ENCODE results near the gene SLC35A5. TPM values are rescaled to one million over a fixed set of nuclear protein-coding genes. Genes with fewer than 3 reads are reported as not detected.

The SLC35A5 gene
- total and polyA plus RNA-seq, 2 of the 8 experiments (the other 6 are each of a cell fraction or from before 2014, with no cell fraction given): 36.5 to 38.6 TPM

GRCh38 chr3:112623717-112624116, 61.9 kb downstream of the SLC35A5 start:
- Histone ChIP-seq H3K4me3 (ENCODE audit: extremely low read depth in 1 of 4, insufficient read depth in 2 of 4, low read depth in 3 of 4, low read length in 4 of 4) (no peak overlapping the region), H2BK15ac (ENCODE audit: low read length) (no peak overlapping the region), H3K14ac (ENCODE audit: insufficient read length) (no peak overlapping the region), H3K36me3 (ENCODE audit: control insufficient read depth in 2 of 4, insufficient read depth in 4 of 4, low read length in 3 of 4) (no peaks in the 10 kb centered on the region), H4K5ac (ENCODE audit: insufficient read length, low read depth, low read length) (no peak overlapping the region), H3K9me3 (ENCODE audit: insufficient read depth in 2 of 2, low read depth in 1 of 2, low read length in 1 of 2) (no peaks in the 10 kb centered on the region; a peak in 1 of 4 replicates), H2BK5ac (ENCODE audit: low read depth, low read length) (no peak overlapping the region), H3K27me3 (replicated peaks in 1 of 4; ENCODE audit: control insufficient read depth in 3 of 4, extremely low read depth in 1 of 4, insufficient read depth in 3 of 4, low read length in 3 of 4) (no peaks in the 10 kb centered on the region), H2BK12ac (ENCODE audit: low read depth, low read length) (no peak overlapping the region), H4K20me1 (replicated peaks in 1 of 2; ENCODE audit: control insufficient read depth in 1 of 2, insufficient read depth in 2 of 2, low read length in 2 of 2) (no peaks in the 10 kb centered on the region), H4K91ac (replicated peaks; ENCODE audit: insufficient read length, low read length) (no peak overlapping the region), H3K79me2 (ENCODE audit: control insufficient read depth in 1 of 2, insufficient read depth in 2 of 2, low read length in 2 of 2) (no peaks in the 10 kb centered on the region), H3K4me2 (ENCODE audit: insufficient read depth in 1 of 2, low read depth in 2 of 2, low read length in 2 of 2) (no peak overlapping the region), H3K79me1 (ENCODE audit: low read depth, low read length) (no peaks in the 10 kb centered on the region), H3K23ac (ENCODE audit: insufficient read length) (no peak overlapping the region), H3K56ac (replicated peaks; ENCODE audit: insufficient read length, low read depth, low read length) (no peak overlapping the region), H3K4ac (replicated peaks; ENCODE audit: insufficient read length, low read depth, low read length) (no peak overlapping the region), H2AK5ac (ENCODE audit: low read depth, low read length) (no peak overlapping the region), H3K23me2 (ENCODE audit: low read depth, low read length) (no peaks in the 10 kb centered on the region), H2BK120ac (replicated peaks; ENCODE audit: low read depth, low read length) (no peak overlapping the region), H3K27ac (ENCODE audit: low read depth, low read length) (no peak overlapping the region), H4K8ac (ENCODE audit: extremely low read depth, insufficient read depth, low read length) (no peak overlapping the region), H3K4me1 (replicated peaks in 1 of 4; ENCODE audit: control insufficient read depth in 3 of 4, insufficient read depth in 4 of 4, low read length in 3 of 4) (peaks cover 0 to 4% (median 0%) of the 10 kb centered on the region in 4 experiments; a peak in 2 of 7 replicates), H3K18ac (ENCODE audit: extremely low read depth, low read length) (no peak overlapping the region), H3K9ac (replicated peaks in 1 of 4; ENCODE audit: extremely low read depth in 1 of 4, low read depth in 3 of 4, low read length in 3 of 4) (no peak overlapping the region), H2BK20ac (ENCODE audit: low read length) (no peak overlapping the region), H2AFZ (ENCODE audit: low read length) (no peak overlapping the region)
- ChIA-PET POLR2A (ENCODE audit: partially characterized antibody) (no interaction called here), CTCF (ENCODE audit: partially characterized antibody) (interaction anchor here (1.2 kb wide), 1 partner anchor 19 kb away, joined by 3 read pairs; no protein-coding TSS in a partner anchor)
- no peak for FAIRE-seq
- no peak for DNase-seq (ENCODE audit: low read depth in 1 of 2, low spot score in 2 of 2)
- WGBS, 2 experiments (ENCODE audit: extremely low coverage in 1 of 2, insufficient coverage in 1 of 2, insufficient read length in 1 of 2, insufficient replicate concordance in 2 of 2, low coverage in 1 of 2, low lambda C conversion rate in 2 of 2, missing lambda C conversion rate in 1 of 2): 95% methylated on average over 1 of the region's 1 CpG; no CpG with 5 or more reads in 1 of the 2 experiments
- no peak for TF ChIP-seq POU5F1 (IDR thresholded peaks at IDR 0.05; ENCODE audit: low read depth, low read length)
